Stimulated activated CD8-positive, alpha-beta memory T cell treated with anti-CD3 and anti-CD28 coated beads, Interleukin-7, amount 100 ng/mL, for 1 hour (primary cell): ENCODE measurements around the gene KIAA0586.

Experiments used
- DNase-seq, 2 donors: peaks; one replicate each; pipeline ENCODE4 v3.0.0-alpha.2; 2020; ENCODE audit warnings: low read depth in 2 of 2

KIAA0586 gene

DNA sequence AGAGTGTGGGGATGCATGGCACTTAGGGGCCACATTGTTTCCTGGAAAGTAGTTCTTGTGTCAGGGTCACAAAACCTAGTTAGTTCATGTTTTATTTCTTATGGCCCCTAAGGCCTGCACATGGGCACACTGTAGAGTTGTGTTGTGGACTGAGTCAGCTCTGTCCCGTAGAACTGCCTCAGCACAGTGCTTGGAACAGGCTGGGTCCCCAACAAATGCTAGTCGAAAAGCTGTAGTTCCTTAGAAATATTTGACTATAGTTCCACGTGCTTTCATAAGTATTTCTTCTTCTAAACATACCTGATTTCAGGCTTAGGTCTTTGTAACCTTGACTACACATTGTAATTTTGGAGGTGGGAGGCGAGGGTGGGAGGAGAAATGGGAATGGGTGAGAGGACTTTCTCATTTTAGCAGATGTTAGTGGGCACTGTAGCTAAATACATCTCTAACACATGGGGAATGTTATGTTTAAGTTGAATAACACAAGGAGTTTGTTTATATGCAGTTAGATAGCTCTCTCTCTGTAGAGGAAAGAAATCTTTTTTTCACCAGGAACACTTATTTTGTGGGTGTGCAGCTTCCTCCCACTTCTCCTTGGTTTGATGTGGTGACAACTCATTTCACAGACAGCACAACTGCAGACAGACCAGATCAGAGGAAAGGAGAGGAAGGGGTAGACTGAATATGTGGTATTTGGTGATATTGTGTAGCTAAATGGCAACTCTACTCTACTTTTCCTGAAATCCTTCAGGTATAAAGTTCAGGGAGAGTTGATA, 170.7 kb downstream of the KIAA0586 start:
- DNase-seq, result no peak

DNA sequence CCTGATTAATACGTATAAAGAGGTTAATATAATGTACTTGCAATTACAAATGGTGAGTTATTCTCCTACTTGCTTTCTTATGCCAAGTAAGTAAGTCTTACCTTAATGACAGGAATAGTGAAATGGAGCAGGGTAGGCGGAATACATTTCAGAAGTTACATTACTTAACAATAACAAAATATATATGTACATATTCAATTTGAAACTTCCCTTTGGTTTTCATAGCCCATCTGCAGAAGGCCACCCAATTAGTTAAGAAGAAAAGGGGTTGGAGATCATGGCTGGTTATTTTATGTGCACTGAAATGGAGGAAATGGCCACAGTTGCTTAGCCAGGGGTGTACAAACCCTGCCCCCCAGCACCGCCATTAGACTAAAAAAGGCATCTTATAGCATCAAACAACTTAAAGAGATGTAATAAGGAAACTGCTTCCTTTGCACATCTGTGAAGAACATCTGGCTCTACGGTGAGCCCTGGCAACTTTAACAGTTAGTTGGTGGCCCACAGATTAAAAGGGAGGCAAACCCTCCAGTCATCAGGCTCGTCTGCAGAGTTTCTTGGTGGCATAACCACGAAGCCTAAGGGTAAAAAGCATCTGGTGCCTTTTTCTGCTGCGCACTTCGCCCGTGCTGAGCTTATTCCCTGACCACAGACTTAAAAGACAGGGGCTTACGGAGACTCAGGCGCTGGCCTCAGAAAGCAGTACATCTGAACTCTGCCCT, 171.4 kb downstream of the KIAA0586 start:
- DNase-seq, result no peak

DNA sequence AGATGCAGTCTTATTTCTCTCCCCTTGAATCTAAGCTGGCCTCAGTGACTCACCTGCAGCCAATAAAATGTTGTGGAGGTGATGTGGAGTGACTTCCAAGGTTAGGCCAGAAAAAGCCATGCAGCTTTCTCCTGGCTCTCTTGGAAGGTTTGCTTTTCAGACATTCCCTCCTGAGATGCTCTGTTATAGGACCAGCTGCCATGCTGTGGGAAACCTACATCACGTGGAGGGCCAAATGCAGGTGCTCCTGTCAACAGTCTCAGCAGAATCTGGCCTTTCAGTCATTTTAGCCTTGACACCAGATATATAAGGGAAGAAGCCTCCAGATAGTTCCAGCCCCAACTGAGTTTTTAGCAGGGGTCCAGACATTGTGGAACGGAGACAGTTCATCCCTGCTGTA, 172.2 kb downstream of the KIAA0586 start:
- DNase-seq, result no peak
